Fibroblast of peridontal ligament (primary cell): ENCODE data around the gene SCNN1B.
"Not testable (repeated sequence)": the region's sequence is repeated elsewhere in the genome, so short reads cannot be mapped to it uniquely, and the experiment has no call there.

Experiments
- DNase-seq: peaks from one replicate; pipeline ENCODE4 v3.0.0-alpha.2; 2010; ENCODE audit errors: extremely low read depth

SCNN1B gene

GRCh38 chr16:23288726-23289512 is 13.2 kb upstream of the SCNN1B start:
- DNase-seq, result no peak

DNA sequence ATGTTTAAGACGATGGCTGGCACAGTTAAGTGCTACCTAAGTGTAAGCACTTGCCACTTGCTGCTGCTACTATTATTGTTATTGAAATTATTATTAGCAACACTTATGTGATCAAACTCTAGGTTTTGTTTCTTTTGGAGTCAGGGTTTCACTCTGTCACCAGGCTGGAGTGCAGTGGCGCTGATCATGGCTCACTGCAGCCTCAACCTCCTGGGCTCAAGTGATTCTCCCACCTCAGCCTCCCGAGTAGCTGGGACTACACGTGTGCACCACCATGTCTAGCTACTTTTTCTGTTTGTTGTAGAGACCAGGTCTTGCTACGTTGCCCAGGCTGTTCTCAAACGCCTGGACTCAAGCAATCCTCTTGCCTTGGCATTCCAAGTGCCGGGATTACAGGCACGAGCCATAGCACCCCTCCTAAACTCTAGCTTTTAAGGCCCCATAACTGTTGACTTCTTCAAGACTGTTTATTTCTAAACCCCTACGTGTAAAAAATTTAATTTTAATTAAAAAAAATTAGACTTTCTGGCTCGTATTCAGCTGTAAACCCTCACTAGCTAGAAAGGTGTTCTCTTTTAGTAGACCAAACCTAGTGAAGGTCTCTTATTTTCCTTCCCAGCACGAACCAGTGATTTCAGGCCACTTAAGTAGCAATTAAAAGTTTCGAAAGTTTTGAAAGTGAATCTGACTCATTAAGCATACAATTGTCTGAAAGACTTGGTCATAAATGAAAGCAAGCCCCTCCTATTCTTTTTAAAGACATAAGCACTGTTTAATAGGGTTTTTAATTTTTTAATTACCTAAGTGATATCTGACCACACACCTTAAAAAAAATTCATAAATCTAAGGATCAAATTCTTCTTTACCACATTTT is 11.7 kb upstream of the SCNN1B start:
- no peak for DNase-seq

- DNase-seq, result no peak
Measured at GRCh38 chr16:23293016-23293415, 9.1 kb upstream of the SCNN1B start.

GRCh38 chr16:23294260-23294659 is 7.8 kb upstream of the SCNN1B start:
- no peak for DNase-seq

DNA sequence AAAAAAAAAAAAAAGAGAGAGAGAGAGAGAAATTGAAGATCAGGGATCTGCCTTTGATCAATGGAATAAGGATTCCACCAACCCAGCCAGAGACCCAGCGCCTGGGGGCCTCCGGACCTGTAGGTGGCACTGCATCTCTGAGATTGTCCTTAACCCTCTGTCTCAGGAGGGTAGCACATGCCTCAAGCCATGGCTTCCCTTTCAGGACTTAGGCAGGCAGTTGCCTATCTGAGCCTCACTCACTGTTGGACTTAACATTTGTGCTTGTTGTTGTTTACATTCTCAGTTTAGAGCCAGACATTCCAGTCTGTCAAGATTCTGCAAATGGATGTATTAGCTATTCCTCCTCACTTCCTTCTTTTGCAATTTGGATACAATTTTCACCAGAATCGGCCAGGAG is 5.1 kb upstream of the SCNN1B start:
- no peak for DNase-seq

DNA sequence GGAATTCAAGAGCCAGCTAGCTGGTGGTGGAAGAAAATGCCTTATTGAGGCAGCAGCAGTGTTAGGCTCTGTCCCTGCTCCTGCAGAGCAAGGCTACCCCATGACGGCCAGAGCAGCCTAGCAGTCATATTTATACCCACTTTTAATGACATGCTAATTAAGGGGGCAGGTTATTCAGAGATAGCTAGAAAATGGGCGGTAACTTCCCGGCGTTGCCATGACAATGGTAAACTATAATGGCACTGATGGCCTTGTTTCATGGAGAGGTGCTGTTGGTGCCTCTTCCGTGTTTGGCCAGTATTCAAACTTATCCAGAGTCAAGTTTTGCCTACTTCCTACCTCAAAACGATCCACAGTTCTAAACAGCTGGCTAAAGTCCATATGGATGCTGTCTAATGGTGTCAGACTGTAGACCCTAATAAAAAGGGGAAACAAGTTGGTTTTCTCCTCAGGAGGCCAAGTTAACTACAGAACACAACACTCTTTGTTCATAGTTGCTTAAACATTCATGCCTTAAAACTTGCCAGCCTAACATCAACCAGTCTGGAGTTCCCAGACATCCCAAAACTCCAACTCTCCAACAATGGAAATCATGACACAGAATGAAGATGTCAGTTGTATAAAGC is 3.7 kb upstream of the SCNN1B start:
- DNase-seq, result no peak

GRCh38 chr16:23299815-23300214 is 2.3 kb upstream of the SCNN1B start:
- DNase-seq, result not testable (repeated sequence)

DNA sequence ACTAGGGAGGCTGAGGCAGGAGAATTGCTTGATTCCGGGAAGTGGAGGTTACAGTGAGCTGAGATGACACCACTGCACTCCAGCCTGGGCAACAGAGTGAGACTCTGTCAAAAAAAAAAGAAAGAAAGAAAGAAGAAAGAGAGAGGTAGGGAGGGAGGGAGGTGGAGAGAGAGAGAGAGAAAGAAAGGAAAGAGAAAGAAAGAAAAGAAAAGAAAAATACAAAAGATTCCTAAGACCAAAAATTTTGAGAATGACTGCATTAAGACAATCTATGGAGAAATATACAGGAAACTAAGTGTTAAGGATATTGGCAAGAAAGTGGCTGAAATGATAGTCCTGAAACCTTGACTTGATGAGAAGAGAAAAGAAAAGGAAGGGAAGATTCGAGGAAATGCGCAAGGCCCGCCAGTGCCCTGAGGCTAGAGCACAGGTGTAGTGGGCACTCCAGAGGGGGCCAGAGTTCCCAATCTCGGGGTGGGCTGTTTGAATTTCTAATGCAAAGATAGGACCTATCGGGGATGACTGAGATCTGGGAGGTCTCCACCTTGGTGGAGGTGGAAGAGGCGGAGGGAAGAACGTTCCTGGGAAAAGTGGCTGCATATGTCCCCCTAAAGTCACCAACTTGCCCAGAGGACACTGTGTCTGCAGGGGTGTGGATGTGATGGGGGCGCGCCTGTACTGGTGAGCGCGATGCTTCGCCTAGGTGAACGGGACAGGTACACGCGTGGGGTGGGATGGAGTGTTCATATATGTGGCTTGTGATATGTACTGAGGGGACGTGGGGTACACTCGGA is 654 bp upstream of the SCNN1B start:
- DNase-seq, result no peak

GRCh38 chr16:23303685-23304084 is 1.6 kb downstream of the SCNN1B start:
- DNase-seq, result no peak

- no peak for DNase-seq
Measured at GRCh38 chr16:23304620-23305019, 2.5 kb downstream of the SCNN1B start.

DNA sequence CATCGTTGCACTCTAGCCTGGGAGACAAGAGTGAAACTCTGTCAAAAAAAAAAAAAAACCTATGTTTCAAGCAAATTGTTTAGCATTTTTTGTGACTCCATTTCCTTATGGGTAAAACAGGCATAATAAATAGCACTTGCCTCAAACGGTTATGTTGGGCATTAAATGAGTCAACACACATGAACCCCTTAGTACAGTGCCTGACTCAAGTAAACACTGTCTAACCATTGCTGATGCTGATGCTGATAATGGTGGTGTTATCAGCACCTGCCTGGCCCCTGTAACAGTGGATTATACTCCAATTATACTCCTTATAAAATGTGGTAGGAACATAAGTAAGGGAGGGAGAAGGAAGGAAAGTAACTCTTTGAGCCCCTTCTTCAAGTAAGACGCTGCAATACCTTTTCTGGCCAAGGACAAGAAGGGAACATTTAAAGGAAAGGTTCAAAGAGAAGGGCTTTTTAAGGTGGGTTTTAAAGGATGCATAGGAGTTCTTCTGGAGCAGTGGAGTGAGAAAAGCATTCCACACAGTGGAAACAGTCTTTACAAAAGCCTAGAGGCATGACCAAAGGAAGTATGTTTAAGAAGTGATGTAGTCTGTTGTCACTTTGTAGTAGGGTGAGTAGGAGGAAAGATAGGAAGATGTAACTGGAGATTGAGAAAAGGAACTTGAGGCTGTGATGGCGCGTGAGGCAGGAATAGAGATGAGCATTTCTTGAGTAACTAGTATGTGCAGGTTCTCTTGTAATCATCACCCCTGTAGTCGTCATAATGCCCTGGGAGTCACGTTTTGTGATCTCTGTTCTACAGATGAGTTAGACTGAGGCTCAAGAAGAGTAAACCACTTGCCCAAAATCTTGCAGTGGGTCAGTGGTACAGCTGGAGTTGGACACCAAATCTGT is 4.3 kb downstream of the SCNN1B start:
- no peak for DNase-seq

DNA sequence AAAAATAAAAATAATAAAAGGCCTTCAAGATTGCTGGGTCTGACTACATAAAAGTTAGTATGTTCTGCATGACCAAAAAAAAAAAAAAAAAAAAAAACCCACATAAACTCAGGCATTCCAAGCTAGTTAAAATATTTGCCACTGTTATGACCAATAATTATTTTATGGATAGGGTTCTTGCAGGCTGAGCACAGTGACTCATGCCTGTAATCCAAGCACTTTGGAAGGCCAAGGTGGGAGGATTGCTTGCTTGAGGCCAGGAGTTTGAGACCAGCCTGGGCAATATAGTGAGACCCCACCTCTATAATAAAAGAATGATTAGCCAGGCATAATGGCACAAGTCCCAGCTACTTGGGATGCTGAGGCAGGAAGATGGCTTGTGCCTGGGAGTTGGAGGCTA is 8.1 kb downstream of the SCNN1B start:
- no peak for DNase-seq

DNA sequence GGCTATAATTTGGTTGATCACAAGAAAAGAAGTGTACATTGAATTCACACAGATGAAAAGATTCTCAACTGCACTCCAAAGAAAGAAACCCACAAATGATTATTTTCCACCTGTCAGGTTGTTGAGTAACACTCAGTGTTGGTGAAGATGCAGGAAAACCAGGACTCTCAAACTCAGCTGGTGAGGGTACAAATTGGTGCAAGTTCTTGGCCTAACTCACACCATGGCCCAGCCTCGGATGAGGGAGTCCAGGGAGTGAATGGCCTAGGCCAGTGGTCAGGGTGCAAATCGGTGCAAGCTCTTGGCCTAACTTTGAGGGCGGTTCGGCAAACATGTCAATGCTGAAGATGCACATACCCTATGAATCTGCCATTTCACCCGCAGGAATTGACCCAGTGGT is 8.6 kb downstream of the SCNN1B start:
- no peak for DNase-seq

GRCh38 chr16:23316232-23316631 is 14.1 kb downstream of the SCNN1B start:
- DNase-seq, result no peak

- no peak for DNase-seq
Measured at GRCh38 chr16:23316634-23317265, 14.6 kb downstream of the SCNN1B start.

- DNase-seq, result no peak
Measured at GRCh38 chr16:23317266-23317661, 15.2 kb downstream of the SCNN1B start.

- DNase-seq, result no peak
Measured at GRCh38 chr16:23317751-23318150, 15.6 kb downstream of the SCNN1B start.

GRCh38 chr16:23318639-23319038 is 16.5 kb downstream of the SCNN1B start:
- DNase-seq, result no peak

- no peak for DNase-seq
Measured at GRCh38 chr16:23319861-23320615, 17.9 kb downstream of the SCNN1B start.

- DNase-seq, result no peak
Measured at GRCh38 chr16:23320693-23321092, 18.6 kb downstream of the SCNN1B start.
